Measurements from ENCODE around the gene MAP2. TPM values are rescaled to one million over a fixed set of nuclear protein-coding genes. Genes with fewer than 3 reads are reported as not detected.

MAP2 gene
- total RNA-seq, 2 experiments from 2014 or later = 0.16 to 0.20 TPM

DNA sequence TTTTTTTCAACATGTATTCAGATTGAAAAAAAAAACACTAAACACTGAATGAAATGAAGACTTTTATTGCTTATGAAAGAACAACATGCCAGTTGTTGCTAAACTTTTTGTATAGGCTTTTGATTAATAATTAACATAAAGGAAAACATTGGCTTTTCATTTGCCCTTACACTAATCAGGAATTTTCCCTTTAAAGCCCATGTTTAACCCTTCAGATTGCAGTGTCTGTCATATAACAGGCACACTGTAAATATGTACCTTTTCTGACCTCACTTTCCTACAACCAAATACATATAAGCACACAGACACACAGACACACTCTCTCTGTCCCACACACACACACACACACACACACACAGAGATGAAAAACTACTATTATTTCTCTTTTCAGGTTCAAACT lies 84.4 kb downstream of the MAP2 start:
- no peaks in the 10 kb centered on the region for H3K27me3 Mint-ChIP-seq
- H3K9me3 Mint-ChIP-seq = no peaks in the 10 kb centered on the region
- no peak for ATAC-seq (ENCODE audit: poor library complexity)
- Histone ChIP-seq H3K27me3 (ENCODE audit: control insufficient read depth in 1 of 2, insufficient read depth in 2 of 2, low read length in 2 of 2) (no peaks in the 10 kb centered on the region), H3K4me1 (ENCODE audit: insufficient read depth, low read length) (no peaks in the 10 kb centered on the region), H3K36me3 (ENCODE audit: insufficient read depth, low read length) (no peaks in the 10 kb centered on the region), H3K9me3 (ENCODE audit: control insufficient read depth in 1 of 2, insufficient read depth in 1 of 2, low read length in 2 of 2) (no peaks in the 10 kb centered on the region), H3K4me3 (ENCODE audit: low read length) (no peak overlapping the region), H3K27ac (ENCODE audit: low read depth in 1 of 2, low read length in 2 of 2) (no peak overlapping the region)
- no peaks in the 10 kb centered on the region for H3K36me3 Mint-ChIP-seq (ENCODE audit: low read depth)
- H3K27ac Mint-ChIP-seq = no peak overlapping the region
- intact Hi-C loops (cut with DNase I, micrococcal nuclease) = no loop called here
- H3K4me3 Mint-ChIP-seq = no peak overlapping the region
- ChIA-PET POLR2A (no interaction called here), CTCF (no interaction called here)
- TF ChIP-seq, protein P1, sequence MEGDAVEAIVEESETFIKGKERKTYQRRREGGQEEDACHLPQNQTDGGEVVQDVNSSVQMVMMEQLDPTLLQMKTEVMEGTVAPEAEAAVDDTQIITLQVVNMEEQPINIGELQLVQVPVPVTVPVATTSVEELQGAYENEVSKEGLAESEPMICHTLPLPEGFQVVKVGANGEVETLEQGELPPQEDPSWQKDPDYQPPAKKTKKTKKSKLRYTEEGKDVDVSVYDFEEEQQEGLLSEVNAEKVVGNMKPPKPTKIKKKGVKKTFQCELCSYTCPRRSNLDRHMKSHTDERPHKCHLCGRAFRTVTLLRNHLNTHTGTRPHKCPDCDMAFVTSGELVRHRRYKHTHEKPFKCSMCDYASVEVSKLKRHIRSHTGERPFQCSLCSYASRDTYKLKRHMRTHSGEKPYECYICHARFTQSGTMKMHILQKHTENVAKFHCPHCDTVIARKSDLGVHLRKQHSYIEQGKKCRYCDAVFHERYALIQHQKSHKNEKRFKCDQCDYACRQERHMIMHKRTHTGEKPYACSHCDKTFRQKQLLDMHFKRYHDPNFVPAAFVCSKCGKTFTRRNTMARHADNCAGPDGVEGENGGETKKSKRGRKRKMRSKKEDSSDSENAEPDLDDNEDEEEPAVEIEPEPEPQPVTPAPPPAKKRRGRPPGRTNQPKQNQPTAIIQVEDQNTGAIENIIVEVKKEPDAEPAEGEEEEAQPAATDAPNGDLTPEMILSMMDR (IDR thresholded peaks at IDR 0.05) = no peak
- no peaks in the 10 kb centered on the region for H3K4me1 Mint-ChIP-seq (ENCODE audit: low read depth)
- DNase-seq = no peak

DNA sequence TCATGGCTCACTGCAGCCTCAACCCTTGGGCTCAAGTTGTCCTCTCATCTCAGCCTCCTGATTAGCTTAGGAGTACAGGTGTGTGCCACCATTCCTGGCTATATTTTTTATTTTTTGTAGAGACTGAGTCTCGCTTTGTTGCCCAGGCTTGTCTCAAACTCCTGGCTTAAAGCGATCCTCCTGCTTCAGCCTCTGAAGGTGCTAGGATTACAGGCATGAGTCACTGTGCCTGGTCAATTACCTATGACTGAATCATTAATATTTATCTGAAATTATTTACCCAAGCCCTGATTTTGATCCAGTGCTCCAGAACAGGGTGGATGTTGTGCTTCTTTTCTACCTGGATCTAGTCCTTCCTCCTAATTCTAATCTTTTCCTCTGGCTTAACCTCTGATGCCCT lies 87.8 kb downstream of the MAP2 start:
- H3K9me3 Mint-ChIP-seq = peaks cover 2% of the 10 kb centered on the region
- no peak overlapping the region for H3K4me3 Mint-ChIP-seq
- H3K9me3 ChIP-seq (ENCODE audit: control insufficient read depth in 1 of 2, insufficient read depth in 1 of 2, low read length in 2 of 2) = no peaks in the 10 kb centered on the region
- POLR2A ChIA-PET = no interaction called here
- no peaks in the 10 kb centered on the region for H3K36me3 Mint-ChIP-seq (ENCODE audit: low read depth)
- intact Hi-C loops (cut with DNase I, micrococcal nuclease) = no loop called here
- H3K4me1 ChIP-seq (ENCODE audit: insufficient read depth, low read length) = no peaks in the 10 kb centered on the region
- H3K4me3 ChIP-seq (ENCODE audit: low read length) = no peak overlapping the region
- DNase-seq (no peak), ATAC-seq (ENCODE audit: poor library complexity) (no peak)
- no peak overlapping the region for H3K27ac ChIP-seq (ENCODE audit: low read depth in 1 of 2, low read length in 2 of 2)
- no peaks in the 10 kb centered on the region for H3K27me3 ChIP-seq (ENCODE audit: control insufficient read depth in 1 of 2, insufficient read depth in 2 of 2, low read length in 2 of 2)
- TF ChIP-seq, protein P1 (IDR thresholded peaks at IDR 0.05) = no peak
- no peaks in the 10 kb centered on the region for H3K27me3 Mint-ChIP-seq
- no peak overlapping the region for H3K27ac Mint-ChIP-seq
- no peaks in the 10 kb centered on the region for H3K4me1 Mint-ChIP-seq (ENCODE audit: low read depth)
- CTCF ChIA-PET = no interaction called here
- H3K36me3 ChIP-seq (ENCODE audit: insufficient read depth, low read length) = no peaks in the 10 kb centered on the region

DNA sequence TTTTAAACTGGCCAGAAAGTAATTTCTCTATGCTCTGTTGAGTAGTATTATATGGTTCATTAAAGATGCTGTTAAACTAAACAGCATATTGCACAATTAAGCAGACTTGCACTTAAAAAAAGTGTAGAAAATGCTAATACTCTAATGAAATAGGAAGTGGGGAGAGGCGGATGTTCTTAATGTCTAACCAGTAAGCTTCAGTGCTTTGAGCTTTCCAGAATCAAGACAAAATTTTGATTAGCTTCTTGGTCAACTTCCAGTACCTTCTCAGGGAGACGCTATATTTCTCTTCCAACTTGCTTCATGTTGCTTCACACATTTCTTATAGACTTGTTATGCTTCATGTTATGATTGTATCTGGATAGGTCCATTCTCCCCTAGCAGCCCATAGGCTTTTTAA lies 89.1 kb downstream of the MAP2 start:
- Histone ChIP-seq H3K9me3 (ENCODE audit: control insufficient read depth in 1 of 2, insufficient read depth in 1 of 2, low read length in 2 of 2) (no peaks in the 10 kb centered on the region), H3K27ac (ENCODE audit: low read depth in 1 of 2, low read length in 2 of 2) (no peak overlapping the region), H3K27me3 (ENCODE audit: control insufficient read depth in 1 of 2, insufficient read depth in 2 of 2, low read length in 2 of 2) (no peaks in the 10 kb centered on the region), H3K4me3 (ENCODE audit: low read length) (no peak overlapping the region), H3K36me3 (ENCODE audit: insufficient read depth, low read length) (no peaks in the 10 kb centered on the region), H3K4me1 (ENCODE audit: insufficient read depth, low read length) (no peaks in the 10 kb centered on the region)
- TF ChIP-seq, protein P1 (IDR thresholded peaks at IDR 0.05) = no peak
- H3K4me1 Mint-ChIP-seq (ENCODE audit: low read depth) = no peaks in the 10 kb centered on the region
- no peaks in the 10 kb centered on the region for H3K36me3 Mint-ChIP-seq (ENCODE audit: low read depth)
- POLR2A ChIA-PET = no interaction called here
- no peak for ATAC-seq (ENCODE audit: poor library complexity)
- peaks cover 2% of the 10 kb centered on the region for H3K9me3 Mint-ChIP-seq
- H3K27ac Mint-ChIP-seq = no peak overlapping the region
- intact Hi-C loops (cut with DNase I, micrococcal nuclease) = no loop called here
- CTCF ChIA-PET = interaction anchor here (1.2 kb wide), 1 partner anchor 12 kb away, joined by 4 read pairs; no protein-coding TSS in a partner anchor
- no peak overlapping the region for H3K4me3 Mint-ChIP-seq
- DNase-seq = no peak
- H3K27me3 Mint-ChIP-seq = no peaks in the 10 kb centered on the region

Data from CD4-positive, alpha-beta T cell (primary cell).